ENCODE measurements around the gene TM9SF1. TPM values are rescaled to one million over a fixed set of nuclear protein-coding genes. Genes with fewer than 3 reads are reported as not detected.

TM9SF1 gene
- total and polyA plus RNA-seq, 2 of the 13 experiments (the other 11 are each of a cell fraction or from before 2014, with no cell fraction given): 83.2 to 110 TPM

DNA sequence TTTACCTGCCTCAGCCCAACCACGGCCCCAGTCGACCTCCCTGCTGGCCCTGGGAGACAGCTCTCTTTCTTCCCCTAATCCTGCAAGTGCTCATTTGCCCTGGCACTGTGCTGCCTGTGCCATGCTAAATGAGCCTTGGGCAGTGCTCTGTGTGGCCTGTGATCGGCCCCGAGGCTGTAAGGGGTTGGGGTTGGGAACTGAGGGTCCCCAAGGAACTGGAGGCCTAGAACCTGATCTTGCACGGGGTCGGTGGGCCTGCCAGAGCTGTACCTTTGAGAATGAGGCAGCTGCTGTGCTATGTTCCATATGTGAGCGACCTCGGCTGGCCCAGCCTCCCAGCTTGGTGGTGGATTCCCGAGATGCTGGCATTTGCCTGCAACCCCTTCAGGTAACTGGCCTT lies 45.2 kb downstream of the TM9SF1 start (continued):
- TF ChIP-seq E2F1 (CRISPR knock-in tag; IDR thresholded peaks at IDR 0.05) (no peak), ZBTB2 (CRISPR knock-in tag; IDR thresholded peaks at IDR 0.05; ENCODE audit: low read depth) (no peak), JUN (CRISPR knock-in tag; IDR thresholded peaks at IDR 0.05) (no peak), CSRNP2 (CRISPR knock-in tag; conservative IDR thresholded peaks at IDR 0.05; ENCODE audit: low read depth) (no peak), GABPA (IDR thresholded peaks at IDR 0.05; ENCODE audit: low read depth, low read length) (no peak), GABPA (CRISPR knock-in tag; IDR thresholded peaks at IDR 0.05; ENCODE audit: low read depth) (no peak), HCFC1 (IDR thresholded peaks at IDR 0.05; ENCODE audit: low read depth, low read length) (peak; percentile 9; the same call in 1 of the 2 replicates), MIXL1 (CRISPR knock-in tag; IDR thresholded peaks at IDR 0.05) (no peak), ZNF274 (CRISPR knock-in tag; IDR thresholded peaks at IDR 0.05) (no peak), SMARCE1 (IDR thresholded peaks at IDR 0.05; ENCODE audit: borderline replicate concordance) (no peak), YY1 (IDR thresholded peaks at IDR 0.05; ENCODE audit: insufficient read depth, insufficient replicate concordance, low read depth, low read length) (no peak), ZBTB10 (CRISPR knock-in tag; IDR thresholded peaks at IDR 0.05; ENCODE audit: borderline replicate concordance) (no peak), FOXA3 (CRISPR knock-in tag; IDR thresholded peaks at IDR 0.05) (no peak), ZNF768 (CRISPR knock-in tag; IDR thresholded peaks at IDR 0.05) (peak; percentile 27; the same call in 1 of the 2 replicates)
